Neural crest cell (in vitro differentiated cells): ENCODE measurements around the gene PHGDH. TPM values are rescaled to one million over a fixed set of nuclear protein-coding genes. Genes with fewer than 3 reads are reported as not detected.

Experiments
- DNase-seq: peaks from one replicate; pipeline ENCODE4 v3.0.0; 2021; ENCODE audit warnings: low read depth, mixed read lengths, low spot score
- H3K27ac Mint-ChIP-seq: one replicate; pipeline ENCODE4 v1.8.0; 2021; ENCODE audit warnings: mild to moderate bottlenecking, mixed read lengths; ENCODE audit not compliant: unreplicated experiment
- H3K27me3 Mint-ChIP-seq: 2 replicates; pipeline ENCODE4 v1.8.0; 2021; ENCODE audit warnings: low read depth, mild to moderate bottlenecking, mixed read lengths
- H3K36me3 Mint-ChIP-seq: 2 replicates; pipeline ENCODE4 v1.8.0; 2021; ENCODE audit warnings: low read depth, mild to moderate bottlenecking, mixed read lengths
- H3K4me1 Mint-ChIP-seq: 2 replicates; pipeline ENCODE4 v1.8.0; 2021; ENCODE audit warnings: mixed read lengths
- H3K4me3 Mint-ChIP-seq: one replicate; pipeline ENCODE4 v1.8.0; 2021; ENCODE audit warnings: mild to moderate bottlenecking, mixed read lengths
- H3K9me3 Mint-ChIP-seq: 2 replicates; pipeline ENCODE4 v1.8.0; 2021; ENCODE audit warnings: mixed read lengths
- total RNA-seq: library from RNA; stranded (reverse); gene quantifications from 2 replicates; pipeline ENCODE4 v1.2.1, GENCODE V29; 2021
- TF ChIP-seq, protein P1 (sequence below): fragments of 200-600 bp; sonication (generic); conservative IDR thresholded peaks from 2 replicates; pipeline ENCODE4 v1.5.0; 2021; ENCODE audit warnings: antibody characterized with exemption, mild to moderate bottlenecking

Gene PHGDH
- total RNA-seq, 1 donor from 2014 or later: 365 TPM

- no peak for DNase-seq
- no peaks in the 10 kb centered on the region for H3K36me3 Mint-ChIP-seq
- H3K4me3 Mint-ChIP-seq: no peak overlapping the region
- H3K9me3 Mint-ChIP-seq: no peaks in the 10 kb centered on the region
- H3K4me1 Mint-ChIP-seq: peaks cover 6% of the 10 kb centered on the region
- TF ChIP-seq, protein P1, sequence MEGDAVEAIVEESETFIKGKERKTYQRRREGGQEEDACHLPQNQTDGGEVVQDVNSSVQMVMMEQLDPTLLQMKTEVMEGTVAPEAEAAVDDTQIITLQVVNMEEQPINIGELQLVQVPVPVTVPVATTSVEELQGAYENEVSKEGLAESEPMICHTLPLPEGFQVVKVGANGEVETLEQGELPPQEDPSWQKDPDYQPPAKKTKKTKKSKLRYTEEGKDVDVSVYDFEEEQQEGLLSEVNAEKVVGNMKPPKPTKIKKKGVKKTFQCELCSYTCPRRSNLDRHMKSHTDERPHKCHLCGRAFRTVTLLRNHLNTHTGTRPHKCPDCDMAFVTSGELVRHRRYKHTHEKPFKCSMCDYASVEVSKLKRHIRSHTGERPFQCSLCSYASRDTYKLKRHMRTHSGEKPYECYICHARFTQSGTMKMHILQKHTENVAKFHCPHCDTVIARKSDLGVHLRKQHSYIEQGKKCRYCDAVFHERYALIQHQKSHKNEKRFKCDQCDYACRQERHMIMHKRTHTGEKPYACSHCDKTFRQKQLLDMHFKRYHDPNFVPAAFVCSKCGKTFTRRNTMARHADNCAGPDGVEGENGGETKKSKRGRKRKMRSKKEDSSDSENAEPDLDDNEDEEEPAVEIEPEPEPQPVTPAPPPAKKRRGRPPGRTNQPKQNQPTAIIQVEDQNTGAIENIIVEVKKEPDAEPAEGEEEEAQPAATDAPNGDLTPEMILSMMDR: no peak
- no peak overlapping the region for H3K27ac Mint-ChIP-seq
- peaks cover 5% of the 10 kb centered on the region for H3K27me3 Mint-ChIP-seq
Observed at GRCh38 chr1:119772298-119772697, 60.6 kb downstream of the PHGDH start.

DNA sequence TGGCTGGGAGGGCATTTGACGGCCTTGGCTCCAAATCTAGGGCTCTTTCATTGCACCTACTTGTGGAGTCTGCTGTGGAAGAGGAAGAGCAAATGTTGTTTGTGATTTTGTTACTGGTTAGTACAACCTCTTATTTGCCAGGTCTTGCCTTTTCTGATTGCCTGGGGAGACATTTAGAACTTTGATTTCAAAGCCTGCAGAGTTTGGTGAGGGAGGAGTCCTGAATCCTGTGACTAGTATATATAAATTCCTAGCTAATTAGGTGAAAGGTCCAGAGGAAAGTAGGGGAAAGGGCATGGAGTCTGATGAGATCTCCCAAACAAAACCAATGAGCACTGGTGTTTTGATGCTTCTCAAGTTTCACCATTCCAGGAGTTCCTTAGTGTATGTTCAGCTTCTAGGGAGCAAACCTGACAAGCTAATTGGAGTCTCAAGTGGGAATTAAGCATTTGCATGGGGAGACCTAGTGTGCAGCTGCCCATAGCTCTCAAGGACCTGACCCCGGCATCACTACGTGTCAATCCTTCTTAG is 62.0 kb downstream of the PHGDH start:
- no peak for DNase-seq
- TF ChIP-seq, protein P1: no peak
- no peaks in the 10 kb centered on the region for H3K9me3 Mint-ChIP-seq
- peaks cover 6% of the 10 kb centered on the region for H3K4me1 Mint-ChIP-seq
- H3K36me3 Mint-ChIP-seq: no peaks in the 10 kb centered on the region
- no peak overlapping the region for H3K4me3 Mint-ChIP-seq
- no peak overlapping the region for H3K27ac Mint-ChIP-seq
- peaks cover 4% of the 10 kb centered on the region for H3K27me3 Mint-ChIP-seq

DNA sequence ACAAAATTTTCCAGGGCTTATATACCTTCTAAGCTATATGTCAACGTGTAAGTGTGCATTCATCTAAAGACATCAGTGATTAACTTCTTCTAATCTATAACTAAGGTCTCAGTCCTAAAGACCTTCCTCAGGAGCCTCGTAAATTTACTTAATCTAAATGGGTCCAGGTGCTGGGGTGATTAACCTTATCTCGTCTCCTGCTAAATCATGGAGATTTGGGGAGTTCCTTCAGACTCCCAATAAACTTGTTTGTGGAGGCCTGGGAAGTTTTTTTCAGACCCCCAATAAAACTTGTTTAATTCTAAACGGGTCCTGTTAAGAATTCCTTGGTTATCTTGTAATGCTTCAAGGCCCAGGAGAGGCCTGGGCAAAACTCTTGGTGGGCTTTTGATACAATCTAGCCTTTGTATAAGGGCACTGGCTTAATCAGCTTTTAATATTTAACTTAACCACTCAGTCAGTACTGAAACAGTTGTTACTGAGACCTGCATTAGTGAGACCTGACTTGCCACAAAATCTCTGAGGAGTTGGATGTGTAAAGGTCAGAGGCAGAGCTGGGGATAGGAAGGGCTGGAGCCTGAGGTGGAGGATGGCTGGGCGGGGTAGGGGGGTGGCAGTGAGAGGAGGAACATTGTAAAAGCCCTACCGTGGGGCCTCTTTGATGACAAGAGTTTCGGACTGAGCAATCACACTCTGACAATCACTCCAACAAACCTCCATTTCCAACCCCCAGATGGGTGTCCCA is 63.2 kb downstream of the PHGDH start:
- H3K4me1 Mint-ChIP-seq: peaks cover 11% of the 10 kb centered on the region
- TF ChIP-seq, protein P1: no peak
- no peaks in the 10 kb centered on the region for H3K36me3 Mint-ChIP-seq
- DNase-seq: no peak
- H3K27ac Mint-ChIP-seq: no peak overlapping the region
- H3K27me3 Mint-ChIP-seq: no peaks in the 10 kb centered on the region
- no peaks in the 10 kb centered on the region for H3K9me3 Mint-ChIP-seq
- no peak overlapping the region for H3K4me3 Mint-ChIP-seq

DNA sequence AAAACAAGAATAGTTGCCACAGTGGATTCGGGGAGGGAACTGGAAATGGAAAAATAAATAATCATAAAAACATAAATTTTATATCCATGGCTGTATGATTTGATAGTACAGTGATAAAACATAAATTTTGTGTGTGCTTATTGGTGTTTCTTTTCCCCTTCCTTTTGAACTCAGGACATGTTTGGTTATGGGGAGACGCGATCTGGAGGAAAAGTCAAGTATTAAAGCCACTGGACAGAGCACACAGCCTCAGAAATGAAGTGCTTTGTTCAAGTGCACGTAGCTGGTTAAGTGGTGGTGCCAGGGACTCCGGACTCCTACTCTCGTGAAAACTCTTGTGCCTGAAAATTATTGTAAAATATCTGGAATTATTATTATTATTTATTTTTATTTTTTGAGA is 66.6 kb downstream of the PHGDH start:
- Mint-ChIP-seq H3K4me1 (peaks cover 13% of the 10 kb centered on the region), H3K4me3 (no peak overlapping the region)
- TF ChIP-seq, protein P1: no peak

DNA sequence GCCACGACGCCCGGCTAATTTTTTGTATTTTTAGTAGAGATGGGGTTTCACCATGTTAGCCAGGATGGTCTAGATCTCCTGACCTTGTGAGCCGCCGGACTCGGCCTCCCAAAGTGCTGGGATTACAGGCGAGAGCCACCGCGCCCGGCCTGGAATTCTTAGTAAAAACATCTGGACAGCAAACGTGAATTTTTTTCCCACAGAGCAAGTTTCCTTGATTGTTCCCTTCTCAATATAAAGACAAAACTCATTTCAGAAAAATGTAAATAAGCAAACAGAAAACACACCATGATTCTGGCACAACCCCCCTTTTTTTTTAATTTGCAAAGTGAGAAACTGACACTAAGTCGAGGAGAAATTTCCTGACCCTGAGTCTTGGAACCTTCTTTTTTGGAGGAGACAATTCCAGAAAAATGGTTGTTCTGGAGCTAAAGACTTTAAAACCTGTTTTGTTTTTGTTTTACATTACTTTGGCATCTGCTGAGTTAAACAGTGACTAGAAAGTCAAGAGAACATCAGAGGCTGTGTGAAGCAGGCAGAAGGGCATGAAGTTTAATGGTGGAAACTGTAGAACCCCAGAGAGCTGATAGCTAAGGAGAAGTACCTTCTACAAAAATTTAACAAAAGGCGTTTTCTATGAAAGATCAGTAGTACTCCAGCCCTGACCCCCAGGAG is 67.3 kb downstream of the PHGDH start:
- Mint-ChIP-seq H3K4me3 (no peak overlapping the region), H3K9me3 (no peaks in the 10 kb centered on the region), H3K27me3 (no peaks in the 10 kb centered on the region), H3K4me1 (peaks cover 8% of the 10 kb centered on the region), H3K36me3 (no peaks in the 10 kb centered on the region), H3K27ac (no peak overlapping the region)
- TF ChIP-seq, protein P1: no peak
- no peak for DNase-seq

More for the DNA sequence above, 66.6 kb downstream of the PHGDH start:
- H3K36me3 Mint-ChIP-seq: no peaks in the 10 kb centered on the region
- H3K27me3 Mint-ChIP-seq: no peaks in the 10 kb centered on the region
- H3K27ac Mint-ChIP-seq: no peak overlapping the region
- no peak for DNase-seq
- no peaks in the 10 kb centered on the region for H3K9me3 Mint-ChIP-seq
